ENCODE data around the gene HMGN4.
A peak's percentile ranks its signal among the peaks of the same experiment; 100 is the strongest.

Gene HMGN4

DNA sequence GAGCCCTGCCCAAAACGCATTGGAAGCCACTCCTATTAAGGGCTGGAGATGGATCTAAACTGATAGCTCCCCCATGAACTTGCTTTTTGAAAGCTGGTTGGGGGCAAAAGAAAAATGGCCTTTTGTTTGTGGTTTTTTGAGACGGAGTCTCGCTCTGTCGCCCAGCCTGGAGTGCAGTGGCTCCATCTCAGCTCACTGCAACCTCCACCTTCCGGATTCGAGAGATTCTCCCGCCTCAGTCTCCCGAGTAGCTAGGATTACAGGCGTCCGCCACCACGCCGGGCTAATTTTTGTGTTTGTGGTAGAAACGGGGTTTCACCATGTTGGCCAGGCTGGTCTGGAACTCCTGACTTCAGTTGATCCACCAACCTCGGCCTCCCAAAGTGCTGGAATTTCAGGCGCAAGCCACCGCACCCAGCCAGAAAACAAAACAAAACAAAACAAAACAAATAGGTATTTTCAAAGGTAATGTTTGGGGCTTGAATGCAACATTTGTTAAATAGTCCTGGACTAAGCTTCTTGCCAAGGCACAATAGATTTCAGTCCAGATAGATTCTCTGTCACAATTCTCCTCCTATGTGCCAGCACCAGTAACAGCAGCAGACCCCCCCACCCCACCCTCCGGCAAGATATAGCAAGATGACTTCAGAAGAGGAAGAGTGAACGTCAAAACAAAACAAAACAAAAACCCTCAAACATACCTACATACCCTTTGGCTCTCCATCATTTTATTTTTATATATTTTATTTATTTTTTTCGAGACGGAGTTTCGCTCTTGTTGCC is 32.1 kb downstream of the HMGN4 start:
- no peak overlapping the region for H2AK5ac ChIP-seq (ENCODE audit: low read depth, low read length)
- no peak overlapping the region for H3K18ac ChIP-seq (ENCODE audit: low read length)
- no peak overlapping the region for H3K4me2 ChIP-seq (ENCODE audit: insufficient read depth, low read length, poor library complexity, severe bottlenecking)
- no peak for DNase-seq (ENCODE audit: low spot score)
- 100% methylated on average over 1 of the region's 21 CpGs; no CpG with 5 or more reads in 1 of the 2 donors for WGBS, 2 donors (ENCODE audit: extremely low coverage in 2 of 2, insufficient read length in 2 of 2, insufficient replicate concordance in 1 of 2)
- no peaks in the 10 kb centered on the region for H3K36me3 ChIP-seq (replicated peaks in 1 of 2; ENCODE audit: control insufficient read depth in 2 of 2, insufficient read depth in 2 of 2, low read length in 2 of 2)
- no peaks in the 10 kb centered on the region for H3K9me3 ChIP-seq (replicated peaks in 1 of 2; ENCODE audit: control insufficient read depth in 2 of 2, insufficient read depth in 1 of 2, low read depth in 1 of 2, low read length in 2 of 2)
- H3K4me3 ChIP-seq (ENCODE audit: low read length in 2 of 2): no peak overlapping the region
- H3K27me3 ChIP-seq (ENCODE audit: control insufficient read depth in 3 of 3, insufficient read depth in 3 of 3, low read depth in 1 of 3, low read length in 3 of 3): no peaks in the 10 kb centered on the region
- no peaks in the 10 kb centered on the region for H3K79me1 ChIP-seq (ENCODE audit: low read depth, low read length)
- H2BK15ac ChIP-seq (ENCODE audit: low read length): no peak overlapping the region
- no peaks in the 10 kb centered on the region for H3K4me1 ChIP-seq (ENCODE audit: control insufficient read depth in 2 of 2, insufficient read depth in 1 of 2, low read depth in 1 of 2, low read length in 2 of 2)
- no peak overlapping the region for H3K27ac ChIP-seq (replicated peaks; ENCODE audit: low read length)
- H3K4ac ChIP-seq (ENCODE audit: low read length): no peak overlapping the region
- no peak overlapping the region for H2BK120ac ChIP-seq (ENCODE audit: low read depth, low read length)
- H3K14ac ChIP-seq (ENCODE audit: low read length): no peak overlapping the region
- H2BK5ac ChIP-seq (ENCODE audit: low read length): no peak overlapping the region
- no peak overlapping the region for H4K91ac ChIP-seq (ENCODE audit: low read depth, low read length, poor library complexity)
- no peak overlapping the region for H2AFZ ChIP-seq (ENCODE audit: low read length)
- no peak overlapping the region for H3K9ac ChIP-seq (ENCODE audit: low read depth, low read length, poor library complexity)
- H4K8ac ChIP-seq (ENCODE audit: low read depth, low read length): no peak overlapping the region
- peak overlapping the region; percentile 25 for H3K23ac ChIP-seq (ENCODE audit: low read depth, low read length, poor library complexity)
- H2BK12ac ChIP-seq (ENCODE audit: low read length): no peak overlapping the region

DNA sequence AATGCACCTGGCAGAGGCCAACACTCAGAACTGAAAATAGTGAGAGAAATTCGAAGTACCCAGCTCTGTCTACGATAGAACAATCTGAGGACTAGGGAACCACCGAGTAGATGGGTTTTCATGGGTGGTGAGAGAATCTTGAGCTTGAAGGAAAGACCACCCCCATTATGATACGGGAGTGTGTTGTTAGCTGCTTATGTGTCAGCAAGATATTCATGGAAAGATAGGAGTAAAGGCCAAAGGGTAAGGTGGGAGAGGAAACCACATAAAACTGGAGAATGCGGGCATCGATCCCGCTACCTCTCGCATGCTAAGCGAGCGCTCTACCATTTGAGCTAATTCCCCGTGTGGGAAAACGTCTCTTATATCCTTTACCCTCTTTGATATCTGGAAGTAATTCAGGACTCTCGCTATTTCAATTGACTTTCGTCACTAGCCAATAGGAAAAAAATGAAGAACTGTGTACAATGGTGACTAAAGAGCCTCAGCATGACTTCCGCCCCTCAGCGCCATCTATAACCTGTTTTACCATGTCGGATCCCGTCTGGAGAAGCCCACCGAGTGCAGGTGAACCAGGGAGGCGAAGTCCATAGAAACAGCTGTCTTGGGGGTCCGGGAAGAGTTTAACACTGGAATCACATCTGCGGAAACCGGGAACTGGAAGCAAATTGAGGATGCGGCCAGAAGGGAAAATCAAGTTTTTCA is 33.6 kb downstream of the HMGN4 start:
- no peak overlapping the region for H3K4ac ChIP-seq (ENCODE audit: low read length)
- WGBS, 2 donors (ENCODE audit: extremely low coverage in 2 of 2, insufficient read length in 2 of 2, insufficient replicate concordance in 1 of 2): no CpG with 5 or more reads among the region's 24 CpGs
- H3K14ac ChIP-seq (ENCODE audit: low read length): no peak overlapping the region
- H2BK12ac ChIP-seq (ENCODE audit: low read length): no peak overlapping the region
- no peaks in the 10 kb centered on the region for H3K79me1 ChIP-seq (ENCODE audit: low read depth, low read length)
- H2AFZ ChIP-seq (ENCODE audit: low read length): peak overlapping the region; percentile 85
- no peak overlapping the region for H2BK15ac ChIP-seq (ENCODE audit: low read length)
- H3K4me2 ChIP-seq (ENCODE audit: insufficient read depth, low read length, poor library complexity, severe bottlenecking): peak overlapping the region; percentile 40
- H3K18ac ChIP-seq (ENCODE audit: low read length): no peak overlapping the region
- H3K9me3 ChIP-seq (replicated peaks in 1 of 2; ENCODE audit: control insufficient read depth in 2 of 2, insufficient read depth in 1 of 2, low read depth in 1 of 2, low read length in 2 of 2): no peaks in the 10 kb centered on the region
- H3K4me1 ChIP-seq (ENCODE audit: control insufficient read depth in 2 of 2, insufficient read depth in 1 of 2, low read depth in 1 of 2, low read length in 2 of 2): no peaks in the 10 kb centered on the region
- H2BK5ac ChIP-seq (ENCODE audit: low read length): no peak overlapping the region
- H2BK120ac ChIP-seq (ENCODE audit: low read depth, low read length): no peak overlapping the region
- peak; percentile 86 for DNase-seq (ENCODE audit: low spot score)
- peaks cover 0 to 12% (median 0%) of the 10 kb centered on the region in 3 experiments for H3K27me3 ChIP-seq (ENCODE audit: control insufficient read depth in 3 of 3, insufficient read depth in 3 of 3, low read depth in 1 of 3, low read length in 3 of 3)
- no peak overlapping the region for H4K8ac ChIP-seq (ENCODE audit: low read depth, low read length)
- H4K91ac ChIP-seq (ENCODE audit: low read depth, low read length, poor library complexity): no peak overlapping the region
- H3K36me3 ChIP-seq (replicated peaks in 1 of 2; ENCODE audit: control insufficient read depth in 2 of 2, insufficient read depth in 2 of 2, low read length in 2 of 2): no peaks in the 10 kb centered on the region
- H3K27ac ChIP-seq (replicated peaks; ENCODE audit: low read length): peak overlapping the region; percentile 27
- no peak overlapping the region for H2AK5ac ChIP-seq (ENCODE audit: low read depth, low read length)
- no peak overlapping the region for H3K23ac ChIP-seq (ENCODE audit: low read depth, low read length, poor library complexity)
- peak overlapping the region; percentile 50 to 82 for H3K4me3 ChIP-seq (ENCODE audit: low read length in 2 of 2)
- H3K9ac ChIP-seq (ENCODE audit: low read depth, low read length, poor library complexity): no peak overlapping the region

DNA sequence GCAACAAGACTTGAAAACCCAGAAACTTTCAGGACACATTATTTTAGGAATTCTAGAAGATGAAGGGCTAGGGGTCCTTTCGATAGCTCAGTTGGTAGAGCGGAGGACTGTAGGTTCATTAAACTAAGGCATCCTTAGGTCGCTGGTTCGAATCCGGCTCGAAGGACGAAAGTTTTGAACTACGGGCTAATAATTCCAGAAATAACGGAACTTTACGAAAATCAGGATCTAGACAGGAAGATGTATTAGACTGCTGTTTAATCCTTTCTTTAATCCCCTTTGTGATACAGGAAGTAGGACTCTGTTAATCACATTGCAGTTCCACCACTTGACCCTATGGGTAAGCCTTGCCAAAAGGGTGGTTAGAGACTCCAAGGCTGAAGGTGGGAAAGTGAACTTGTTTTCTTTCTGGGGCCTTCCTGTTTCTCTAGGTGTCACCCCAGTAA is 37.4 kb downstream of the HMGN4 start:
- Histone ChIP-seq H2AK5ac (ENCODE audit: low read depth, low read length) (no peak overlapping the region), H3K4me3 (ENCODE audit: low read length in 2 of 2) (no peak overlapping the region), H3K9me3 (replicated peaks in 1 of 2; ENCODE audit: control insufficient read depth in 2 of 2, insufficient read depth in 1 of 2, low read depth in 1 of 2, low read length in 2 of 2) (peaks cover 0 to 9% of the 10 kb centered on the region in 2 donors), H3K18ac (ENCODE audit: low read length) (no peak overlapping the region), H4K8ac (ENCODE audit: low read depth, low read length) (no peak overlapping the region), H2BK5ac (ENCODE audit: low read length) (no peak overlapping the region), H3K79me1 (ENCODE audit: low read depth, low read length) (no peaks in the 10 kb centered on the region), H3K14ac (ENCODE audit: low read length) (no peak overlapping the region), H3K27ac (replicated peaks; ENCODE audit: low read length) (no peak overlapping the region), H2BK15ac (ENCODE audit: low read length) (no peak overlapping the region), H3K9ac (ENCODE audit: low read depth, low read length, poor library complexity) (no peak overlapping the region), H2BK120ac (ENCODE audit: low read depth, low read length) (no peak overlapping the region), H2AFZ (ENCODE audit: low read length) (no peak overlapping the region), H4K91ac (ENCODE audit: low read depth, low read length, poor library complexity) (no peak overlapping the region), H2BK12ac (ENCODE audit: low read length) (no peak overlapping the region), H3K36me3 (replicated peaks in 1 of 2; ENCODE audit: control insufficient read depth in 2 of 2, insufficient read depth in 2 of 2, low read length in 2 of 2) (no peaks in the 10 kb centered on the region), H3K4me2 (ENCODE audit: insufficient read depth, low read length, poor library complexity, severe bottlenecking) (no peak overlapping the region), H3K23ac (ENCODE audit: low read depth, low read length, poor library complexity) (no peak overlapping the region), H3K4ac (ENCODE audit: low read length) (no peak overlapping the region), H3K27me3 (ENCODE audit: control insufficient read depth in 3 of 3, insufficient read depth in 3 of 3, low read depth in 1 of 3, low read length in 3 of 3) (peaks cover 0 to 31% (median 0%) of the 10 kb centered on the region in 3 experiments), H3K4me1 (ENCODE audit: control insufficient read depth in 2 of 2, insufficient read depth in 1 of 2, low read depth in 1 of 2, low read length in 2 of 2) (no peaks in the 10 kb centered on the region)
- DNase-seq (ENCODE audit: low spot score): no peak
- WGBS, 2 donors (ENCODE audit: extremely low coverage in 2 of 2, insufficient read length in 2 of 2, insufficient replicate concordance in 1 of 2): no CpG with 5 or more reads among the region's 10 CpGs

DNA sequence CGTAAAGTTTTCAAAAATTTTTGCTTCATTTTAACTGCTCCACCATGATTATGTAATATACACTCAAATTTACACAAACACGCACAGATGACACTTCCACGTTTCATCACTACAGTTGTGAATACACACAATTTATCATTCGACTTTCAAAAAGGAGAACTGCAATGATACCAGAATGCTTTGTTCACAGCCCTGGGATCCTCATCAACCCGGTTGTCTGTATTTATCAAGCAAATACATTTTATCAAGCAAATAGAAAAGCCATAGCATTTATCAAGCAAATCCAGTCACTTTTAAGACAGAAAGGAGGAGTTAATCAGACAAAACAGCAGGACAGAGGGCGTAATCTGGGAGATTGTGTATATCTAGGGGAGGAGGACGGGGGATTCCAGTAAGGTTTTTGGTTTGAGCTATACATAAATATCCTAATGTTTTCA is 38.3 kb downstream of the HMGN4 start:
- Histone ChIP-seq H3K4me2 (ENCODE audit: insufficient read depth, low read length, poor library complexity, severe bottlenecking) (no peak overlapping the region), H2BK5ac (ENCODE audit: low read length) (no peak overlapping the region), H4K8ac (ENCODE audit: low read depth, low read length) (no peak overlapping the region), H3K4me3 (ENCODE audit: low read length in 2 of 2) (no peak overlapping the region), H3K79me1 (ENCODE audit: low read depth, low read length) (no peaks in the 10 kb centered on the region), H3K9ac (ENCODE audit: low read depth, low read length, poor library complexity) (no peak overlapping the region), H2AK5ac (ENCODE audit: low read depth, low read length) (no peak overlapping the region), H3K36me3 (replicated peaks in 1 of 2; ENCODE audit: control insufficient read depth in 2 of 2, insufficient read depth in 2 of 2, low read length in 2 of 2) (no peaks in the 10 kb centered on the region), H3K23ac (ENCODE audit: low read depth, low read length, poor library complexity) (no peak overlapping the region), H3K4me1 (ENCODE audit: control insufficient read depth in 2 of 2, insufficient read depth in 1 of 2, low read depth in 1 of 2, low read length in 2 of 2) (no peaks in the 10 kb centered on the region), H3K14ac (ENCODE audit: low read length) (no peak overlapping the region), H3K27ac (replicated peaks; ENCODE audit: low read length) (no peak overlapping the region), H3K9me3 (replicated peaks in 1 of 2; ENCODE audit: control insufficient read depth in 2 of 2, insufficient read depth in 1 of 2, low read depth in 1 of 2, low read length in 2 of 2) (peaks cover 0 to 9% of the 10 kb centered on the region in 2 donors), H3K18ac (ENCODE audit: low read length) (no peak overlapping the region), H3K4ac (ENCODE audit: low read length) (no peak overlapping the region), H2BK12ac (ENCODE audit: low read length) (no peak overlapping the region), H2BK120ac (ENCODE audit: low read depth, low read length) (no peak overlapping the region), H2BK15ac (ENCODE audit: low read length) (no peak overlapping the region), H3K27me3 (ENCODE audit: control insufficient read depth in 3 of 3, insufficient read depth in 3 of 3, low read depth in 1 of 3, low read length in 3 of 3) (peaks cover 0 to 31% (median under 1%) of the 10 kb centered on the region in 3 experiments), H4K91ac (ENCODE audit: low read depth, low read length, poor library complexity) (no peak overlapping the region), H2AFZ (ENCODE audit: low read length) (no peak overlapping the region)
- WGBS, 2 donors (ENCODE audit: extremely low coverage in 2 of 2, insufficient read length in 2 of 2, insufficient replicate concordance in 1 of 2): 100% methylated on average over 2 of the region's 7 CpGs; no CpG with 5 or more reads in 1 of the 2 donors
- DNase-seq (ENCODE audit: low spot score): no peak

Measured in neuronal stem cell (in vitro differentiated cells).